NCI-H2196 (cell line): ENCODE results near the gene LAMB2.

Experiments
- DNase-seq: peaks from one replicate; lab custom pipeline; 2025; ENCODE audit not compliant: unreplicated experiment; lab: John Stamatoyannopoulos, UW

Gene LAMB2

GRCh38 chr3:49122022-49122421, 10.8 kb downstream of the LAMB2 start:
- no peak for DNase-seq

GRCh38 chr3:49121132-49121736, 11.6 kb downstream of the LAMB2 start:
- DNase-seq: no peak

GRCh38 chr3:49120438-49121131, 12.3 kb downstream of the LAMB2 start, which contains the start of gene USP19:
USP19 (minus strand) TSS chr3:49120823; CDS start chr3:49119145, 1,678 bp downstream.
- DNase-seq: peak; percentile 89

- no peak for DNase-seq
Measured at GRCh38 chr3:49120096-49120437, 12.8 kb downstream of the LAMB2 start.

DNA sequence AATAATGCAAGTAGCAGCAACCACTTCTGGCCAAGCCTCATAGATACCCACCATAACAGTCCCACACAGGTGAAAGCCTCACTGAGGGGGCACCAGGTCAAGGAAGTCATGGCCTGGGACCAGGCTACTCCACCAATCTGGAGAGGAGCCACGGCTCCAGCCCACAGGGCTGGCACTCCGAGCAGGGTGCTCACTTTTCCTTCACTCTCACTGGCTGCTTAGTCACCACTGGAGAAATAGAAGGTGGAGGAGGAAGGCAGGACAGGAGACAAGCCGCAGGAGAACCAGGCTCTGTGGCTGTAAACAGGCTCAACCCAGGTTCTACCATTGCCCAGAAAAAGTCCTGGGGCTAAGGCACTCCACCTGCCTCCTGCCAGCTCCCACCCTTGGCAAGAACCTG, 13.4 kb downstream of the LAMB2 start:
- DNase-seq: no peak

DNA sequence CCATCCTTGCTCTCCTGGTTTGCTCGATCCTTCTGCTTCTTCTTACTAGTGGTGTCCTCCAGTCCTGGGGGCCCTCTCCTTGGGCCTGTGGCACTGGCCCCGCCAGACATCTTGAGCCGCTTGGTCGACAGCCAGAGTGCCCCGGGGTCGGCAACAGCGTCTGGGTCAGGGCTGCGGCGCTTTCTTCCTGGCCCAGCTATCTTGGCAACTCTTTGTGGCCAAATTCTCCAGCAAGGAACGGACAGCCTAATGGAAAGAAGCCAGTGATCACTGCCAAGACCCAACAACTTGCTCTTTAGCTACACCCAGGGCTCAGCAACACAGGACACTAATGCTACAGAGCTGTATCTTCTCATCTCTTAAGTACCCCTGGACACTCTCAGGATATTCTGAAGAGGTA, 13.8 kb downstream of the LAMB2 start:
- no peak for DNase-seq

DNA sequence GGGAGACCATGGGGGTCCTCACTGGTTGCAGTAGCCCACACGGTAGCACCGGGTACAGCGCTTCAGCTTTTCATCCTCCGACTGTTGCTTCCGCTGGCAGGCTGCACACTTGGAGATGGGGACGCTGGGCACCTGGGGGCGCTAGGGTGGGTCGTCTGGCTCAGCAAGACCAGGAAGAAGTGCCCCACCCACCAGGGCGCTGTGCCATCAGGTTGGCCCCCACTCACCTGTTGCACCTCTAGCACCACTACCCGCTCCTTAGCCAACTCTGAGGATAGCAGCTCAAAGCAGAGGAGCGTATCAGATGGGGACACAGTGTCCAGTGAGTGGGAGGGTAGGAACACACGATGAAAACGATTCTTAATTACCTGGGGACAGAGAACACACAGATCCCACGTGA, 20.6 kb downstream of the LAMB2 start:
- DNase-seq: no peak

DNA sequence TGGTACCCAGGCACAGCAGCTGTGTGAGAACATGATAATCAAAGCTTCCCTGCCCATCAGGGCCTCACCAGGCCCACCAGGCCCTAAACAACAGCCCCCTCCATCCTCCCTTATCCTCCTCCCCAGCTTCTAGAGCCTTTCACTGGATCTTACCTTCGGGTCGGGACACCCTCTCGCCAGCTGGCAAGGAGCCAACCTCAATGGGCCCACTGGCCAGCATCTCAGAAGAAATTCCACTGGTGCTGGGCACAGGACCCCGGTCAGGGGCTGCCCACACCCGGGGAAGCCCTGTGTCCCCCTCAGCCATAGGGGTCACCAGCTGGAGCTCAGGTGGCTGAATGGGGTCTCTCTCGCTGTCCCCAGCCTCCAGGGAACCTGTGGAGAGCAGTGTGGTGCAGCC, 21.5 kb downstream of the LAMB2 start:
- no peak for DNase-seq

GRCh38 chr3:49110780-49111179, 22.1 kb downstream of the LAMB2 start:
- no peak for DNase-seq

DNA sequence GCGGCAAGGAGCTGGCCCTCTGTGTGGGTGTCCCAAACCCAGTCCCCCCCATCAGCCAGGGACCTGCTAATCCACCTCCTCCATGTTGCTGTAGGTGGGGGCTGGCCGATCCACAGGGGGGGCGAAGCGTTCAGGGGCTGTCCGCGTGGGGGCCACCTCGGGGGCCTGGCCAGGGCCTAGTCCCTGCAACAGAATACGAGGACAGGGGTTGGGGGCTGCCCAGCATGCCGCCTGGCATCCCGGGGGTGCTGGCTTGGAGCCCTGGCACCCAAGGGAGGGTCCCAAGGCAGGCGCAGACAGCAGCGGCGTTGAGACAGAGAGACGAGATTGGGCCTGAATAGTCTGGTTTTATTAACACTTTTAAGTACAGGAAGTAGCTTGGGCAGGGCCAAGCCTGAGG, 24.5 kb downstream of the LAMB2 start:
- DNase-seq: no peak

DNA sequence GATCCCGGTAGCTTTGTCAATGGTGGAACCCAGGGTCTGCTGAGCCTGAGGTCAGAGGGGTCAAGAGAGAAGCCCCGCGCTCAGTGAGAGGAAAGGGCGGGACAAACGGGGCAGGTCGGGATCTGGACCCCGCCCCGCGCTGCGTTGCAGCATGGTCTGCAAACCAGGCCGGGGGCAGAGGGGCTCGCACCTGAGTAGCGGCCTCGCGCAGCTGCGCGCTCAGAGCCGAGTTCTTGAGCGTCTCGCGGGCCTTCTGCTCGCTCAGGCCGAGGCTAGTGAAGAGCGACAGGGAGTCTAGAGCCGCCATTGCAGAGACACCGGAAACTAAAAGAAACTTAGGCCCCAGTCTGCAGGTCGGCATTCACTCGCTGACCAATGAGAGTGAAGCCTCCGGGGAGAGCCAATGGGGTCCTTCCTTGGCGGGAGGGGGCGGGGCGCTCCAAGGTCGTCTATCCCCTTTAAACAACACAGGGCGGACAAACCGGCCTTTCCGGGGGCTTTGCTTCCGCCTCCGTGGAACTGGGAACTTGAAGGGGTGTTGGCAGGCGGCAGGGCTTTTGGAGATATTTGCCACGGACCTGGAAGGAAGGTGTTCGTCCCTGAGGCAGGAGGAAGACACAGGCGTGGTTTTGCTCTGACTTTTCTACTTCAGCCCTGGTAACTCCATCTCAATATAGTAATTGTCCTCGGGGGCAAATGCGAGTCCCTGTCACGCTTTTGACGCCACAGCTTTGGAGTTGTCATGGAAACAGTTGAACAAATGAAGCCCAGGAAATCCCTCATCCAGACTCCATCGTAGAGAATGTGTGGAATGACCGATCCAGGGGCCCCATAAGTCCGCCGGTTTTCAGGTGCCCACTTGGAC, 28.2 kb downstream of the LAMB2 start, which contains the start of gene QARS1:
QARS1 (minus strand) TSS at position 331 of the 865 bp plus-strand sequence; CDS start at position 307, 24 bp downstream.
- DNase-seq: peak; percentile 60

- no peak for DNase-seq
Measured at GRCh38 chr3:49104052-49104426, 28.8 kb downstream of the LAMB2 start.

- DNase-seq: no peak
Measured at GRCh38 chr3:49100046-49100615, 32.7 kb downstream of the LAMB2 start.

DNA sequence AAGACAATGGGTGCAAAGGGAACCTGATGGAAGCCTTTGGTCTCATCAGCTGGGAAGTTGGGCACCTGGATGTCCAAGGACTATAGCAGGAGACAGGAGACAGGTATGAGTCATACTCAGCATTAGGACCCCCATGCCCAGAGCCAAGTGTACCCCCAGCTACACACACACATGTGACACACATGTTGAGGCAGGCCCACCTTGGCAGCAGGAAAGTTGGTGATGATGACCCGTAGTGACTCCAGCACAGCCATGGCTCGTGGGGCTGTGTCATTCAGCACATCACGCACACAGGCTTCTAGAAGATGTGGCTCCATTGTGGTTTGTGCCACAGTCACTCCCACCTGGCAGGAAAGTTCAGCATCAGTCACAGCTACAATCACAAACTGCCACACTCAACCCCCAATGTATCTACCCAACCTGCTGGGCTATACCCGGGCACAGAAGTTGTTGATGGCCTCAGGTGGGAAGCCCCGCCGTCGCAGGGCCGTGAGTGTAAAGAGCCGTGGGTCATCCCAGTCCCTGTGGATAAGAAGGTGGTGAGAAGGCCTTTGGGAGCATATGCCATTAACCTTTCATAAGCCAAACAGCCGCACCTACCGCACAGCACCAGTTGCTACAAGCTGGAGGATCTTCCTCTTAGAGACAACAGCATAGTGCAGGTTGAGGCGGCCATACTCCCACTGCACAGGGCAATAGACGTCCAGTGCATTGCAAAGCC, 33.8 kb downstream of the LAMB2 start:
- no peak for DNase-seq

DNA sequence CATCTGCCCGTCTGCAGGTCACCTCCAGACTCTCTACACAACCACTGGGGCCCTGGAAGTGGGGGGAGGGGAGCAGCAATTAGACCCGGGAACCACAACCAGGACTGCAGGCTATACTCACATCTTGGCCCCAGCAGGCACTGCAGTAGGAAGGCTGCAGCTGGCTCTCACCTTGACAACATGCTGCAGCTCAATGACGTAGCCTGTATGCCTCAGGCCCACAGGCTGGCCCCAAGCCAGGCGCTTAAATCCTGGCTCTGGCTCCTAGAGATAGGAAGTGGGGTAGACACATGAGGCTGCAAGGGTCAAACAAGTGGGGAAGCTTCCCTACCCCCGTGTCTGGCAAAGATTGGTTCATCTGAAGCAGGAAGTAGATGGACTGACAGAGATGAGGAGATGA, 34.4 kb downstream of the LAMB2 start:
- DNase-seq: peak; percentile 83

DNA sequence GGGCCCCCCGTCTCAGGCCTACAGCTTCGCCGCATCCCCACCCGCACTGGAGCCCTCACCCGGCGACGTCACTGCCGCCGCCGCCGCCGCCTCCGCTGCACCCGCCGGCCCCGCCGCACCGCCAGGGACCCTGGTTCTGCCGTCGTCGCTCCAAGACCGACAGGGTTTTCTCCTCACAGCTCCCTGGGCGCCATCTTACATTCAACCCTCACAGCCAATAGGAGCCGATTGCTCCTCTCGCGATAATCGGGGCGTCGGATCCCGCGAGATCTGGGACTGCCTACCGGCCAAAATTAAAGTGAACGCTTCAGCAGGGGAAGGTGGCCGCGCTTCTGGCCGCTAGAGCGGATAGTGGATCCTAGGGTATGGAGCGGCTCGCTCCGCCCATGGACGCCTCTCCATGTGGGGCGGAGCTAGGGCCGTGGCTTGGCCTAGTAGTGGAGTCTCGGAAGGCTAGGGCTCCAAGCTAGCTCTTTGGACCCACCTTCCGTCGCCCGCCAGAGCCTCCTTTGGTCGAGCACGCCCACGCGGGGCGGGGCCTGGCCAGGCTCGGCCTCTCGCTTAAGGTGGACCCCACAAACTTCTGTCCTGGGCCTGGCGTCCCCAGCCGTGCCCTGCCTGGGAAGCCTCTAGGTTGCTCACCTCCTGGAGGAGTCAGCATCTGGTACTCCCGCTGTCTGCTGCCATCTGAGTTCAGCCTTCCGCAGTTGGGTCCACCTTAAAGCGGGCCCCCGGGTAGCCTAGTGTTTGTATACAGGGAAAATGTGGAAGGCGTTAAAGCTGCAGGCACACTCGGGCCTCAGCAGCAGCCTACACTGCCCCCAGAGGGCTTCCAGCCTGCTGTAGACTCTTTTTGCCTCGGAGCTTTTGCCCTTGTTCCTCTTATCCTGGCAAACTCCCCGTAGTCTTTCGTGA, 38.7 kb downstream of the LAMB2 start, which contains the start of gene QRICH1:
QRICH1 (minus strand) TSS at position 219 of the 915 bp plus-strand sequence. CDS start 17,054 bp downstream, outside the sequence.
- peak; percentile 89 for DNase-seq

- peak; percentile 49 for DNase-seq
Measured at GRCh38 chr3:49092938-49093852, 39.7 kb downstream of the LAMB2 start.

DNA sequence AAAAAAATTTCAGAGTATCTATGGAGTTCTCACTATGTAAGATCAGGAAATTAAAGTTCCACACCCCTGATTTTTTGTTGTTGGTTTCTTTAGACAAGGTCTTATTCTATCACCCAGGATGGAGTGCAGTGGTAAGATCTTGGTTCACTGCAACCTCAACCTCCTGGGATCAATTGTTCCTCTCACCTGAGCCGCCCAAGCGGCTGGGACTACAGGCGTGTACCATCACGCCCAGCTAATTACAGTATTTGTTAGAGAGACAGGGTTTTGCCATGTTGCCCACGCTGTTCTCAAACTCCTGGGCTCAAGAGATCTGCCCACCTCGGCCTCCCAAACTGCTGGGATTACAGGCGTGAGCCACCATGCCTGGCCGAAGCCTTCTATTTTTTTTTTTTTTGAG, 51.4 kb downstream of the LAMB2 start:
- no peak for DNase-seq

- DNase-seq: no peak
Measured at GRCh38 chr3:49079270-49079669, 53.6 kb downstream of the LAMB2 start.
